Chondrocyte (in vitro differentiated cells): ENCODE results near the gene TENT4A. TPM values are rescaled to one million over a fixed set of nuclear protein-coding genes. Genes with fewer than 3 reads are reported as not detected.

Experiments used
- DNase-seq: peaks from one replicate; pipeline ENCODE4 v3.0.0; 2021; ENCODE audit warnings: mixed read lengths, low spot score
- H3K27ac Mint-ChIP-seq: one replicate; pipeline ENCODE4 v1.8.0; 2021; ENCODE audit warnings: mild to moderate bottlenecking, moderate library complexity, mixed read lengths; ENCODE audit not compliant: unreplicated experiment
- H3K27me3 Mint-ChIP-seq: 2 replicates; pipeline ENCODE4 v1.8.0; 2021; ENCODE audit warnings: low read depth, mixed read lengths
- H3K36me3 Mint-ChIP-seq: 2 replicates; pipeline ENCODE4 v1.8.0; 2021; ENCODE audit warnings: low read depth, mixed read lengths
- H3K4me1 Mint-ChIP-seq: 2 replicates; pipeline ENCODE4 v1.8.0; 2021; ENCODE audit warnings: low read depth, mild to moderate bottlenecking, mixed read lengths
- H3K4me3 Mint-ChIP-seq: one replicate; pipeline ENCODE4 v1.8.0; 2021; ENCODE audit warnings: mild to moderate bottlenecking, moderate library complexity, mixed read lengths; ENCODE audit not compliant: unreplicated experiment
- H3K9me3 Mint-ChIP-seq: 2 replicates; pipeline ENCODE4 v1.8.0; 2021; ENCODE audit warnings: low read depth, mixed read lengths
- total RNA-seq: library from RNA; stranded (reverse); gene quantifications from 3 replicates; pipeline ENCODE4 v1.2.1, GENCODE V29; 2021
- TF ChIP-seq, protein P1 (sequence below): fragments of 200-600 bp; sonication (generic); IDR thresholded peaks from 2 replicates; pipeline ENCODE4 v1.5.0; 2021; ENCODE audit warnings: antibody characterized with exemption, mild to moderate bottlenecking, moderate library complexity

Gene TENT4A
- total RNA-seq, 1 donor from 2014 or later, result 21.5 TPM

DNA sequence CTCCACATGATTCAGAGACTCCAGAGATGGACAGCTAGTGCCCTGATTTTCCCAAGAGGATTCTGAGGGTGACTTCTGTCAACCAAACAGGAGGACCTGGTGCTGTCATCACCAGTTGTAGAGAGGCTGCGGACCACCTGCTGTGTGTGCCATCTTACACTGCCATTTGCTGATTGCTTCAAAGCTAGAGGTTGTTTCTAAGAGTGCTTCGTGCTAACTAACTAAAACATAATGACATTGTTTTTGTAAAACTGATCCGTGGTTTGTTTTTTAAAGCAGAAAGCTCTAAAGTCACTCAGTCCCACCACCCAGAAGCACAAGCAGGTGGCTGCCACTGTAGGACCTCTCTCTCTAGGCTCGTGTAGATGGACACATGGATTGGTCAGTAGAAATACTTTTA is 12.2 kb downstream of the TENT4A start:
- Mint-ChIP-seq H3K36me3 (peaks cover 2% of the 10 kb centered on the region), H3K4me3 (no peak overlapping the region), H3K27me3 (no peaks in the 10 kb centered on the region), H3K9me3 (no peaks in the 10 kb centered on the region), H3K4me1 (peaks cover 90% of the 10 kb centered on the region), H3K27ac (peak overlapping the region; percentile 71)
- DNase-seq, result no peak
- TF ChIP-seq, protein P1, sequence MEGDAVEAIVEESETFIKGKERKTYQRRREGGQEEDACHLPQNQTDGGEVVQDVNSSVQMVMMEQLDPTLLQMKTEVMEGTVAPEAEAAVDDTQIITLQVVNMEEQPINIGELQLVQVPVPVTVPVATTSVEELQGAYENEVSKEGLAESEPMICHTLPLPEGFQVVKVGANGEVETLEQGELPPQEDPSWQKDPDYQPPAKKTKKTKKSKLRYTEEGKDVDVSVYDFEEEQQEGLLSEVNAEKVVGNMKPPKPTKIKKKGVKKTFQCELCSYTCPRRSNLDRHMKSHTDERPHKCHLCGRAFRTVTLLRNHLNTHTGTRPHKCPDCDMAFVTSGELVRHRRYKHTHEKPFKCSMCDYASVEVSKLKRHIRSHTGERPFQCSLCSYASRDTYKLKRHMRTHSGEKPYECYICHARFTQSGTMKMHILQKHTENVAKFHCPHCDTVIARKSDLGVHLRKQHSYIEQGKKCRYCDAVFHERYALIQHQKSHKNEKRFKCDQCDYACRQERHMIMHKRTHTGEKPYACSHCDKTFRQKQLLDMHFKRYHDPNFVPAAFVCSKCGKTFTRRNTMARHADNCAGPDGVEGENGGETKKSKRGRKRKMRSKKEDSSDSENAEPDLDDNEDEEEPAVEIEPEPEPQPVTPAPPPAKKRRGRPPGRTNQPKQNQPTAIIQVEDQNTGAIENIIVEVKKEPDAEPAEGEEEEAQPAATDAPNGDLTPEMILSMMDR, result no peak

DNA sequence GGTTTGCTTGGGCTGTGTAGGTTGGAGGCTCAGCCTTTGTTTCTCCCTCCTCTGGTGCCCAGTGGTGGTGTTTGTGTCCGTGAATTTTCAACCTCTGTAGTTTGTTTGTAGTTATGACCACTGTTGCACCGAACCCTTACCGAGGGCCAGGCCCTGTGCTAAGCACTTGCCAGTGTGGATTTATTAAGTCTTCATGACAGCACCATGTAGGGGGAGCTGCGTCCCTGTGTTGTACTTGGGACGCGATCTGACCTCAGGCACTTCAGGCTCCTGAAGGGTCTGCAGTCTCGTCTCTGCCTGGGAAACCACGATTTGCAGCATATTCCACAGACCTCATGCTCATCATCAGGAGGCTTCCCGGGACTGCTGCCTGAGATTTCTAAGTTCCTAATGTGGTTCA is 12.8 kb downstream of the TENT4A start:
- TF ChIP-seq, protein P1, result no peak
- H3K4me3 Mint-ChIP-seq, result no peak overlapping the region
- peaks cover 91% of the 10 kb centered on the region for H3K4me1 Mint-ChIP-seq

DNA sequence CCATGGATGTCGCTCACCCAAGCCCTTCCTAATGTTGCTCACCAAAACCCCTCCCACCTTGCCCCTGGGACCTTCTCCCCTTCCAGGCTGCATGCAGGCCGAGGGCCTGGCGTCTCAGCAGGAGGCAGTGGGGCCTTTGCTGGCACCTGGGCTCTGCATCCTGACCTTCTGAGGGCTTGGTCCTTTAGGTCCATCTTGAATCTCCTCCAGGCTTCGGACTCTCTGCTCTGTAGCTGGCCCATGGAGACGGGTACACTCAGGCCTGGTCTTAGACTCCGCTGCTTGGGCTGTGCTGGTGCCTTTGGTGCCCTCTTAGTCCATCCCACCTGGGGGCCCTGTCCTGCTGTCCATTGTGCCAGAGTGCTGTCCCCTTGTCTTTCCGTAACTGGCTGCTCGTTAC is 14.0 kb downstream of the TENT4A start:
- Mint-ChIP-seq H3K36me3 (peaks cover 2% of the 10 kb centered on the region), H3K4me3 (no peak overlapping the region), H3K4me1 (peaks cover 92% of the 10 kb centered on the region), H3K27ac (peak overlapping the region; percentile 63), H3K27me3 (no peaks in the 10 kb centered on the region), H3K9me3 (no peaks in the 10 kb centered on the region)
- no peak for DNase-seq
- TF ChIP-seq, protein P1, result no peak

More for the DNA sequence above, 12.8 kb downstream of the TENT4A start:
- Mint-ChIP-seq H3K36me3 (peaks cover 2% of the 10 kb centered on the region), H3K27me3 (no peaks in the 10 kb centered on the region), H3K27ac (peak overlapping the region; percentile 45), H3K9me3 (no peaks in the 10 kb centered on the region)
- DNase-seq, result no peak

DNA sequence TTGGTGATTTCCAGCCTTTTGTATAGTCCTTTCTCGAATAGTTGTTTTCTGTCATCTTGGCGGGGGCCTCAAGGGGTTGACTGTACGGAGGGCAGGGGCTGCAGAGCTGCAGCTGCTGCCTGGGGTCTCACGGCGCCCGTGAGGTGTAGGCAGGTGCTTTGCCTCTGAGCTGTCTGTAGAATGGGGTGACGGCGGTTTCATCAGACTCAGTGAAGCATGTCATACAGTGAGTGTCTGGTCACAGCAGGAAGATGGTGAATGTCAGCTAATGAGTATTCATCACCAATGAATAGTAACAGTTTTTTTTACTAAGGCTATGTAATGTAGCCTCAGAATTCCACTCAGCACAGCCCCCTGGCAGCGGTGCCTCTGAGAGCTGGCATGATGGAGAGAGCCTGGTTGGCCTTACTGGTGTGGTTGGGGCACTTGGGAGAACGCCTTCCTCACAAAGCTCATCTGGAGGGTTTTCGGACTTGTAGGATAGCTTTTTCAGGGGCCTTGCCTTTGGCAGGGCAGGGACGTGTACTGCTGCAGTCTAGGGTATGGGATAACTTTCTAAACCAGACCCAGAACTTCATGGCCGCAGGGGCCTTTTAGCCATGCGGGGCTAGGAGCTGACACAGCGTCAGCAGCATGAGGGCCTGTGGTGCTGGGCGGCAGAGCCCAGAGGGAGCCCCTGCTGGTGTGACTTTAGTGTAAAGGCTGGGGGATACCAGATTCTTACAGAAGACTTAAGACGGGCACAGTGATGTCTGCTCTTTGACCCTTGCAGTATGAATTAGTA is 15.0 kb downstream of the TENT4A start:
- H3K9me3 Mint-ChIP-seq, result no peaks in the 10 kb centered on the region
- peaks cover 2% of the 10 kb centered on the region for H3K36me3 Mint-ChIP-seq
- no peak overlapping the region for H3K4me3 Mint-ChIP-seq
- TF ChIP-seq, protein P1, result no peak
- peaks cover 92% of the 10 kb centered on the region for H3K4me1 Mint-ChIP-seq
- DNase-seq, result no peak
- no peaks in the 10 kb centered on the region for H3K27me3 Mint-ChIP-seq
- peak overlapping the region; percentile 63 for H3K27ac Mint-ChIP-seq

DNA sequence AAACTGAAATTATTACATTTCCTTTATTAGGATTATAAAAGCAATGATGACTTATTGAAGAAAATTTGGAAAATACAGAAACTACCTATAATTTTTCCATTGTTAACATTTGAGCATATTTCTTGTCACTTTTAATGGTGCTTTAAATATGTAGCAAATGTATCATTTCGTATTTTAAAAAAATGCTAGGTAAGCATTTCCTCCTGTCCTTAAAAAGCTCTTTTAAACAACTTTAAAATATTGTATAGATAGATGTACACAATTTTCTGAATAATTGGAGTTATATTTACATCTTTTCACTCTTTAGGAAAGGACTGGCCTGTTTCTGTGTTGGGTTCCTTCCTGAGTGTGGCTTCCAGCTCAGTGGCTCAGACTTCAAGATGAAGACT is 15.6 kb downstream of the TENT4A start:
- TF ChIP-seq, protein P1, result no peak
- Mint-ChIP-seq H3K36me3 (peaks cover 2% of the 10 kb centered on the region), H3K4me3 (no peak overlapping the region), H3K27ac (no peak overlapping the region), H3K27me3 (no peaks in the 10 kb centered on the region), H3K4me1 (peaks cover 92% of the 10 kb centered on the region), H3K9me3 (no peaks in the 10 kb centered on the region)
- DNase-seq, result no peak
